Gastroesophageal sphincter (tissue), 3 donors: ENCODE data around the gene PACRG.

Experiments
- POLR2A ChIP-seq, 2 donors: fragments of 450-650 bp; IDR thresholded peaks; one replicate each; pipeline ENCODE4 v1.6.1; 2017; ENCODE audit warnings: antibody characterized with exemption in 2 of 2, mild to moderate bottlenecking in 2 of 2, moderate library complexity in 1 of 2
- POLR2AphosphoS5 ChIP-seq: sonication (generic); formaldehyde crosslinking; IDR thresholded peaks from one replicate; pipeline ENCODE4 v1.6.1; 2017; ENCODE audit warnings: antibody characterized with exemption
- TF ChIP-seq, protein P1 (sequence below), 4 experiments: fragments of 200-600 bp in 2 of 4; fragments of 450-650 bp in 2 of 4; sonication (generic) in 1 of 4; IDR thresholded peaks; one replicate each; pipeline ENCODE4 v1.5.1; 2017 to 2019; ENCODE audit warnings: antibody characterized with exemption in 4 of 4, mild to moderate bottlenecking in 2 of 4, moderate library complexity in 2 of 4

DNA sequence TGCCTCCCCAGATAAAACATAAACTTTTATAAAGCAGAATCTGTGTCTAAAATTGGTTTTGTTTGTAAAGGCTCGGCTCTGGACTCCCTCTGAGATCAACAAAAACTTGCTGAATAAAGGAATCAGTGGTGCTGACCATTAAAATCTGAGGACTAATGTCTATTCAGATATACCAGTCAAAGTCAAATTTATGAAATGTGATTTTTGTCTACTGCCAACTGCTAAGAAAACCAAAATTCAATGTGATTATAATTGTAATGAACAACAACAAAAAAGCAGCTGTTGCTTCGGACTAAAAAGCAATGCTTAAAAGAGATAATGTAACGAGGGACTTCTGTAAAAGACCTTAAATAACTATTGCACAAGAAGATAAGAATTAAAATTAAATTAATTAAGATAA lies 26.8 kb upstream of the PACRG start:
- TF ChIP-seq POLR2A (IDR thresholded peaks at IDR 0.05): no peak
- TF ChIP-seq POLR2AphosphoS5: no peak
- TF ChIP-seq, protein P1, sequence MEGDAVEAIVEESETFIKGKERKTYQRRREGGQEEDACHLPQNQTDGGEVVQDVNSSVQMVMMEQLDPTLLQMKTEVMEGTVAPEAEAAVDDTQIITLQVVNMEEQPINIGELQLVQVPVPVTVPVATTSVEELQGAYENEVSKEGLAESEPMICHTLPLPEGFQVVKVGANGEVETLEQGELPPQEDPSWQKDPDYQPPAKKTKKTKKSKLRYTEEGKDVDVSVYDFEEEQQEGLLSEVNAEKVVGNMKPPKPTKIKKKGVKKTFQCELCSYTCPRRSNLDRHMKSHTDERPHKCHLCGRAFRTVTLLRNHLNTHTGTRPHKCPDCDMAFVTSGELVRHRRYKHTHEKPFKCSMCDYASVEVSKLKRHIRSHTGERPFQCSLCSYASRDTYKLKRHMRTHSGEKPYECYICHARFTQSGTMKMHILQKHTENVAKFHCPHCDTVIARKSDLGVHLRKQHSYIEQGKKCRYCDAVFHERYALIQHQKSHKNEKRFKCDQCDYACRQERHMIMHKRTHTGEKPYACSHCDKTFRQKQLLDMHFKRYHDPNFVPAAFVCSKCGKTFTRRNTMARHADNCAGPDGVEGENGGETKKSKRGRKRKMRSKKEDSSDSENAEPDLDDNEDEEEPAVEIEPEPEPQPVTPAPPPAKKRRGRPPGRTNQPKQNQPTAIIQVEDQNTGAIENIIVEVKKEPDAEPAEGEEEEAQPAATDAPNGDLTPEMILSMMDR (IDR thresholded peaks at IDR 0.05): no peak
